VCaP (cell line): ENCODE results near the gene ATP5MG.

Source experiments
- H3K27ac ChIP-seq: fragments of 450-650 bp; 2 replicates; pipeline ENCODE4 v1.5.1; 2017
- TF ChIP-seq, protein P1 (sequence below): fragments of 450-650 bp; conservative IDR thresholded peaks from 2 replicates; pipeline ENCODE4 v1.5.1; 2017; ENCODE audit warnings: mild to moderate bottlenecking, moderate library complexity

ATP5MG gene, protein sequence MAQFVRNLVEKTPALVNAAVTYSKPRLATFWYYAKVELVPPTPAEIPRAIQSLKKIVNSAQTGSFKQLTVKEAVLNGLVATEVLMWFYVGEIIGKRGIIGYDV

DNA sequence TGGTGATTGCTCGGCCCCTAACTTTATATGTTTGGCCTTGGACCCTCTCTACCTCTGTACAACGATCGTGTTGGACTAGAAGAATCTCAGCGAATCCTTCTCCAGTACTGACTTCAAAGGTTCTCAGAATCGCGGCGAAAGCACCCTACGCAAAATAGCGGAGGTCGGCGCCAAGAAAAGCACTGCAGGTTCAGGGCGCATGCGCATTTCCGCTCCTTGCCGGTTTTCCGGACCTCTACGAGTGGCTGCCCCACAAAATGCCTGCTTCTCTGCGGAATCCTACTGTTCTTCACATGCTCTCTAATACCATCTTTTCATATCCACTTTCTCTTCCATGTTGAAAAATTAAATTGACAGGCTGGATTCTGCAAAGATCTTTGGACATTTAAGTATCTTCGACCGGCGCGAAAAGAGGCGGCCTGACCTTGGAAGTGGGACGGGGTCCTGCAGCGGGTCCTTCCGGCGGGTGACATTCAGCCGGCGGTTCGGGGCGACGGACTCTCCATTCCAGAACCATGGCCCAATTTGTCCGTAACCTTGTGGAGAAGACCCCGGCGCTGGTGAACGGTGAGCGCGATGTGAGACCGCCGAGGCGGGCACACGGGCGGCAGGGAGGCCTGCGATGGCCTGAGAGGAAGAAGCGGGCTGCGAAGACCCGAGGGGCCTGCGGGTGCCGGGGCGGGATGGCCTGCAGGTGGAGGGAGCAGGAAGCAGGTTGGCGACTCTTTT lies at the start of gene ATP5MG:
Gene ATP5MG, plus strand, starts transcription at position 456 of the 729 bp plus-strand sequence. Its CDS starts 60 bp downstream, at position 516.
- TF ChIP-seq, protein P1, sequence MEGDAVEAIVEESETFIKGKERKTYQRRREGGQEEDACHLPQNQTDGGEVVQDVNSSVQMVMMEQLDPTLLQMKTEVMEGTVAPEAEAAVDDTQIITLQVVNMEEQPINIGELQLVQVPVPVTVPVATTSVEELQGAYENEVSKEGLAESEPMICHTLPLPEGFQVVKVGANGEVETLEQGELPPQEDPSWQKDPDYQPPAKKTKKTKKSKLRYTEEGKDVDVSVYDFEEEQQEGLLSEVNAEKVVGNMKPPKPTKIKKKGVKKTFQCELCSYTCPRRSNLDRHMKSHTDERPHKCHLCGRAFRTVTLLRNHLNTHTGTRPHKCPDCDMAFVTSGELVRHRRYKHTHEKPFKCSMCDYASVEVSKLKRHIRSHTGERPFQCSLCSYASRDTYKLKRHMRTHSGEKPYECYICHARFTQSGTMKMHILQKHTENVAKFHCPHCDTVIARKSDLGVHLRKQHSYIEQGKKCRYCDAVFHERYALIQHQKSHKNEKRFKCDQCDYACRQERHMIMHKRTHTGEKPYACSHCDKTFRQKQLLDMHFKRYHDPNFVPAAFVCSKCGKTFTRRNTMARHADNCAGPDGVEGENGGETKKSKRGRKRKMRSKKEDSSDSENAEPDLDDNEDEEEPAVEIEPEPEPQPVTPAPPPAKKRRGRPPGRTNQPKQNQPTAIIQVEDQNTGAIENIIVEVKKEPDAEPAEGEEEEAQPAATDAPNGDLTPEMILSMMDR: 0 out of 2 replicates have a peak, but pooled peaks have one; percentile 9
- H3K27ac ChIP-seq: peak within 1 kb of the TSS; percentile 95

DNA sequence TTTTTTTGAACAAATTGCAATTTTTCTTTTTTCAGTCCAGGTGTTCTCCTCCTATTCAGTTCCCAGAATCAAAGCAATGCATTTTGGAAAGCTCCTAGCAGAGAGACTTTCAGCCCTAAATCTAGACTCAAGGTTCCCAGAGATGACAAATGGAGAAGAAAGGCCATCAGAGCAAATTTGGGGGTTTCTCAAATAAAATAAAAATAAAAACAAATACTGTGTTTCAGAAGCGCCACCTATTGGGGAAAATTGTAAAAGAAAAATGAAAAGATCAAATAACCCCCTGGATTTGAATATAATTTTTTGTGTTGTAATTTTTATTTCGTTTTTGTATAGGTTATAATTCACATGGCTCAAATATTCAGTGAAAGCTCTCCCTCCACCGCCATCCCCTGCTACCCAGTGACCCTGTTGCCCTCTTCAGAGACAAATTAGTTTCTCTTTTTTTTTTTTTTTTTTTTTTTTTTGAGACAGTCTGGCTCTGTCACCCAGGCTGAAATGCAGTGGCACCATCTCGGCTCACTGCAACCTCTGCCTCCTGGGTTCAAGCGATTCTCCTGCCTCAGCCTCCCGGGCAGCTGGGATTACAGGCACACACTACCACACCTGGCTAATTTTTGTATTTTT lies 48.2 kb upstream of the ATP5MG start:
- TF ChIP-seq, protein P1: peak; percentile 78
- H3K27ac ChIP-seq: no peak overlapping the region

DNA sequence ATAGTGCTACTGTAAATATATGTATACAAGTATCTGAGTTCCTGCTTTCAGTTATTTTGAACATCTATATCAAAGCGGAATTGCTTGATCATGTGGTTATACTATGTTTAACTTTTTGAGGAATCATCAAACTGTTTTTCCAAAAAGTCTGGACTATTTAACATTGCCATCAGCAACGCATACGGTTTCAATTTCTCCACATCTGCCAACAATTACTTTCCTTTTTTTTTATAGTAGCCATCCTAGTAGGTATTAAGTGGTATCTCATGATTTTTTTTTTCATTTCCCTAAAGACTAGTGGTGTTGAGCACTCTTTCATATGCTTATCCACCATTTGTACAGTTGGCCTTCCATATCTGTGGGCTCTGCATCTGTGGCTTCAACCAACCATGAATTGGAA lies 43.3 kb upstream of the ATP5MG start:
- no peak overlapping the region for H3K27ac ChIP-seq
- TF ChIP-seq, protein P1: no peak

DNA sequence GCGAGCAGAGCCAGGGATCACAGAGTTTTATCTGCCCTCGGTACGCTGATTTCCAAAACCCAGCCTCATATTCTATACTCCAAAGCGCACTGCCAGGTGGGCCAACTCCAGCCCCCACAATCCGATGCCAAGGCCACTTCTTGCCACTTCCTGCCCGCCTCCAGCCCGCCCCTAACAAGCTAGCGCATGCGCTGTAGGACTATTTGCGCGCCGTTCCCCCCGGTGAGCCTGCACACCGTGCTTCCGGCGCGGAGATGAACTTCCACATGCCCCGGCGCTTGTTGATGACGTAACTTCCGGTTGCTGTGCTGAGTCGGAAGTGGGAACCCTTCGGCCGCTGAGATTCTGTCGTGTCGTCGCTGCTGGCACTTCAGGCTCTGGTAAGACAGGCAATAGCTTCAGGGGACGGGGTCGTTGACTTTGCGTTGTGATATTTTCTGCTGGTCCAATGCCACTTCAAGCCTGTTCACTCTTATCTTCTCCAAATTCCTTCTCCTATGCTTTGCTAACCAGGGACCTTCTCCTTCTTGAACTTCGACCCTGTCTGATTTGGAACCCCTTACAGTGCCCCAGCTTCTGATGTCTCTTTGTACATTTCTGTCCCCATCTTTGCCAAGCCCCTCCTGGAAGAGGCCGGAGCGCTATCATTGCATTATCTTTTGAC lies 42.0 kb upstream of the ATP5MG start, which contains the start of gene UBE4A:
Gene UBE4A, plus strand, starts transcription at position 306 of the 664 bp plus-strand sequence. CDS start 5,481 bp downstream, outside the sequence.
- TF ChIP-seq, protein P1: no peak
- peak within 1 kb of the TSS; percentile 69; the same call in 1 of the 2 replicates for H3K27ac ChIP-seq

DNA sequence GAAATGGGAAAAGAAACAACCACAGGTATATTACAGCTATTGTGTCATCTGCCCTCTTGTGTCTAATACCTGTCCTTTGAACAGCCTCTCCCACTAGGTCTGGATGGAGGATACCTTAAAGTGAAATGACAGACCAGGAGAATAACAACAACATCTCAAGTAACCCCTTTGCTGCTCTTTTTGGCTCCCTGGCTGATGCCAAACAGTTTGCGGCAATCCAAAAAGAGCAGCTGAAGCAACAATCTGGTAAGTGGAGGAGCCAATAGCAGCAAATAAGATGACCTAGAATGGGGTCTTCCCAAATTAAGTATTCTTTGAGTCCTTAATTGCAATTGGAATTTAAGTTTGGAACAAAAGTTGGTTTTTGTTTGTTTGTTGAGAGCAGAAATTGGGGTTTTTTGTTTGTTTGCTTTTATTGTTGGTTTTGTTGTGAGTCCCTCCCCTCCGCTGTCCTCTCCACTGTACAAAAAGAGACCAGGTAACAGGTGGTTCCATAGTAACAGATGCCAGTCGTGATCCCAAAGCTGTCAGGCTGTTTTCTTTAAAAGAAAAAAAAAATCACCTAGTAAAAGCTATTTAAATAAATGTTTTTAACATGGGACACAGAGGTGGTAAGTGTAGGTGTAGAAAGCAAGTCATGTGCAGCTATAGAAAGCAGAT lies 36.3 kb upstream of the ATP5MG start:
- peak overlapping the region; percentile 70 for H3K27ac ChIP-seq
- TF ChIP-seq, protein P1: no peak

DNA sequence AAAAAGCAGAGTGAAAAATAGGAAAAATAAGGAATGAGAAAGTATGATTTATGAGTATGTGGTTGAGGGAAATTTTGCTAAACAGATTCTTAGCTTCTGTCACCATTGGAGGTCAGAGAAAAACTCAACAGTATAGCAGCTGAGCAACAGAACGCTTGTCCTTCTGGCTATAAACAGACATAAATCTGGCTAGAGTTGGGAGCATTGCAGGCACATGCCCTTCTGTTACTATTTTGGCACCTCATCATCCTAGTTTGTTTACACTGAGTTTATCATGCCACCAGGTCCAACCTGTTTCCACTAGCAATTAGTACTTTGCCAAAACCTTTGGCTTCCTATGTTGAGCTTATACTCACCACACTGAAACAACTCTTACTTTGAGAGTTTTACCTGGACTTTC lies 35.1 kb upstream of the ATP5MG start:
- peak overlapping the region; percentile 70 for H3K27ac ChIP-seq
- TF ChIP-seq, protein P1: no peak
